ENCODE results near the gene BCL2L13.
"Not testable (repeated sequence)": the region's sequence is repeated elsewhere in the genome, so short reads cannot be mapped to it uniquely, and the experiment has no call there.

BCL2L13 gene

GRCh38 chr22:17637490-17638181 lies 921 bp upstream of the BCL2L13 start:
- FAIRE-seq: no peak

DNA sequence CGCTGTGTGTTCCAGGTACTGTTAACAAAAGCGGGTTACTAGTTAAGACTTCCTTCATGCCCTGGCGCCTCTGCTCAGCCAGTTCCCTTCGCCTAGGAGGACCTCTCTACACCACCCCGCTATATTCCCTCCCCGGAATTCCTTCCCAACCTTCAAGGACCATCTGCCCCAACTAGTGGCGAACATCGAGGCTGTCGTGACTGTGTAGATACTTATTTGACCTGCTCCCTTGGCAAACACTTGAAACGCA lies 450 bp upstream of the BCL2L13 start:
- FAIRE-seq: no peak

DNA sequence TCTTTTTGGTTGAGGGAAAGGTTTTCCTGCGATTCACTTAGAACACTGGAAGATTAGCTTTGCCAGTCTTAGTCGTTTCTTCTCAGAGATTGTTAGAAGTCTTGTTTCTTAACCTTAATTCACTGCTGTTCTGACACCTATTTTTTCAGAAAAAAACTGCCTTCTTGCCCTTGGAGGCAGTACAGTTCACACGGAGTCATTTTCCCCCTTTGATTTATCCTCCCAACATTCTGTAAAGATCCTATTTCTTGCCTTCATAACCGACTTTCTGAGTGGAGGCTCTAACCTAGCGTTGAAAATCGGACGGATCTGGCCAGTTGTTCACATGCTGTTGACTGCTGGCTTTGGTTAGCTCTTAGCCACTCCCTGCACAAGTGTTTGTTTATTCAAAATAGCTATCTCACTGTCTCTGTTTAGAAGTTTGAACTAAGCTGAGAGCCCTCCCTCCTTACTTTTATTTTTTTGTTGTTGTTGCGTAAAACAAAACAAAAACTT lies 737 bp downstream of the BCL2L13 start:
- FAIRE-seq: no peak

- FAIRE-seq: no peak
These were observed 2.7 kb downstream of the BCL2L13 start for GRCh38 chr22:17641269-17641668.

DNA sequence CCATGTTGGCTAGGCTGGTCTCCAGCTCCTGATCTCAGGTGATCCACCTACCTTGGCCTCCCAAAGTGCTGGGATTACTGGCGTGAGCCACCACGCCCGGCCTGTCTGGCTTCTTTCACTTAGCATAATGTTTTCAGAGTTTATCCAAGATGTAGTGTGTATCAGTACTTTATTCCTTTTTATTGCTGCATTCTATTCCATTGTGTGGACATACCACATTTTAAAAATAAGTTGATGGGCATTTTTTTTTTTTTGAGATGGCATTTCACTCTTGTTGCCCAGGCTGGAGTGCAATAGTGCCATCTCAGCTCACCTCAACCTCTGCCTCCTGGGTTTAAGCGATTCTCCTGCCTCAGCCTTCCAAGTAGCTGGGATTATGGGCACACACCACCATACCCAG lies 3.8 kb downstream of the BCL2L13 start:
- FAIRE-seq: not testable (repeated sequence)

DNA sequence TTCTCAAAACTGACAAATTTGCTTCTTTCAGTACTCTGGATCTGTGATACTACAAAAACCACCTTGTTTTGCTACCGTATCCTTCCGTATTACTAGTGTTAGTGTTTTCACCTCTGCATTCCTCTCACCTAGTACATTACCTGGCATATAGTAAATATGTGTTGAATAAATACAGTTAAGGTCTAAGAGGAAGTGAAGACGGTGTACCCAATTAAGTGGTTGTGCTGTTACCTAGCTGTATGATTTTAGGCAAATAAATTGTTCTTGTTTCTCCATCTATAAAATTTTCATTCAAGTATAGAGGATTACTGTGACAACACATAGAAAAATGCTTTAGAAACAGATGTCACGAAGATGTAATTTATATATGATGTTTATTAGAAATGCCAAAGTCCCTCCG lies 8.9 kb downstream of the BCL2L13 start:
- FAIRE-seq: no peak

DNA sequence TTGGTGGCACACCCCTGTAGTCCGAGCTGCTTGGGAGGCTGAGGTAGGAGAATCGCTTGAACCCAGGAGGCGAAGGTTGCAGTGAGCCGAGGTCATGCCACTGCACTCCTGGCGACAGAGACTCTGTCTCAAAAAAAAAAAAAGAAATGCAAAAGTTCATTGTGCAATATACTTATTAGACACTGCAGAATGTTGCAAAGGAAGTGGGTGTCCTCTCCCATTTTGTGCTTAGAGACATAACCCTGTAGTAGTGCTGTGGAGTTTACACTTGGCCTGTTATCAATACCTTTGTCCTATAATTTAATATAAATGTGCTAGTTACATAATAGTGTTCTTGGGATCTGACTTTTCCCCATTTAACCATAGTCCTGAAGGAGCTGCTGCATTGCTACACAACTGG lies 9.4 kb downstream of the BCL2L13 start:
- FAIRE-seq: no peak

DNA sequence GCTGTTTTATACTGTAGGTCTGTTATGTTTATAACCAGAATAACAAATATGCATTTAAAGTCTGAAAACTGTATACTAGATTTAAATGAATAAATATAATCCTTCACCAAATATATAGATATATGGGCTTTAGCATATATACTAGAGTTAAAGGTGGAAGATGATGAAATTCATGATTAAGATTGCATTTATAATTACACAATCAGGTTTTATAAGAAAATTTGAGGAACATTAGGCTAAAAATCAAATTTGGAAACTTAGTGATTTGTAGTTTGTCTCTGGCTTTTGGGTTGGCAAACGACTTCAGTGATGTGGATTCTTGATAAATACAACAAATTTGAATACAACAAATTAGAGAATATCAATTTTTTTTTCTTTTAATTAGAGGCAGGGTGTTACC lies 10.0 kb downstream of the BCL2L13 start:
- no peak for FAIRE-seq

DNA sequence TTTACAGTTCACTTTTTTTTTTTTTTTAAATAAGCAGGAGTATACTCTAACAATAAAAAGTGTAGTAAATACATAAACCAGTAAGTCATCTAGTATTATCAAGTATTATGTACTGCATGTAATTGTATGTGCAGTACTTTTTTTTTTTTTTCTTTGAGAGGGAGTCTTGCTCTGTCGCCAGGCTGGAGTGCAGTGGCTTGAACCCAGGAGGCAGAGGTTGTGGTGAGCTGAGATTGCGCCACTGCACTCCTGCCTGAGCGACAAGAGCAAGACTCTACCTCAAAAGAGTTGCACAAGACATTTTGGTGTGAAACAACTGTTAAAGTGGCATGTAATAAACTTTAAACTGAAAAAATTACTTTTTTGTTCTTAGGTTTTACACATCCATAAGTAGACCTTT lies 16.7 kb downstream of the BCL2L13 start:
- FAIRE-seq: no peak

DNA sequence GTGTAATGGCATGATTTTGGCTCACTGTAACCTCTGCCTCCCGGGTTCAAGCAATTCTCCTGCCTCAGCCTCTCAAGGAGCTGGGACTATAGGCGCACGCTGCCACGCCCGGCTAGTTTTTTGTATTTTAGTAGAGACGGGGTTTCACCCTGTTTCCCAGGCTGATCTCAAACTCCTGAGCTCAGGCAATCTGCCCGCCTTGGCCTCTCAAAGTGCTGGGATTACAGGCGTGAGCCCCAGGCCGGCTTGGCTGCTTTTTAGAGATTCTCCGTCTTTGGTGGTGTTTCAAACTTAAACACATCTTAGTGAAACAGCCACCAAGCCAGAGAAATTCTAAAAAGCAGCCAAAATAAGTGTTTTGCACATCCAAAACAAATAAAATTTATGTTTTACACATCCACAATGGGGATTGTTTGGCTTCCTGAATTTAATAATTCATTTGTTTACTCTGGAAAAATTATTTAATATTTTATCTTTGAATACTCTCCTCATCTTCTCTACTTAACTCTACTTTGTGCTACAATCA lies 18.4 kb downstream of the BCL2L13 start:
- FAIRE-seq: no peak

DNA sequence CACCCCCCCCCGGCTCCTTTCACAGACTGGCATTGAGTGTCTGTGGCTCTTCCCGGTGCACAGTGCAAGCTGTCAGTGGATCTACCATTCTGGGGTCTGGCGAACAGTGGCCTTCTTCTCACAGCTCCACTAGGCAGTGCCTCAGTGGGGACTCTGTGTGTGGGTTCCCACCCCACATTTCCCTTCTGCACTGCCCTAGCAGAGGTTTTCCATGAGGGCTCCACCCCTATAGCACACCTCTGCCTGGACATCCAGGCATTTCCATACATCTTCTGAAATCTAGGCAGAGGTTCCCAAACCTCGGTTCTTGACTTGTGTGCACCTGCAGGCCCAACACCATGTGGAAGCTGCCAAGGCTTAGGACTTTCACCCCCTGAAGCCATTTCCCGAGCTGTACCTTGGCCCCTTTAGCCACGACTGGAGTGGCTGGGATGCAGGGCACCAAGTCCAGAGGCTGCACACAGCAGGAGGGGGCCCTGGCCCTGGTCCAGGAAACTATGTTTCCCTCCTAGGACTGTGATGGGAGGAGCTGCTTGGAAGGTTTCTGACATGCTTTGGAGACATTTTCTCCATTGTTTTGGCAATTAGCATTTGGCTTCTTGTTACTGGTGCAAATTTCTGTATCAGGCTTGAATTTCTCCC lies 26.0 kb downstream of the BCL2L13 start:
- no peak for FAIRE-seq

GRCh38 chr22:17665248-17665647 lies 26.7 kb downstream of the BCL2L13 start:
- FAIRE-seq: no peak

DNA sequence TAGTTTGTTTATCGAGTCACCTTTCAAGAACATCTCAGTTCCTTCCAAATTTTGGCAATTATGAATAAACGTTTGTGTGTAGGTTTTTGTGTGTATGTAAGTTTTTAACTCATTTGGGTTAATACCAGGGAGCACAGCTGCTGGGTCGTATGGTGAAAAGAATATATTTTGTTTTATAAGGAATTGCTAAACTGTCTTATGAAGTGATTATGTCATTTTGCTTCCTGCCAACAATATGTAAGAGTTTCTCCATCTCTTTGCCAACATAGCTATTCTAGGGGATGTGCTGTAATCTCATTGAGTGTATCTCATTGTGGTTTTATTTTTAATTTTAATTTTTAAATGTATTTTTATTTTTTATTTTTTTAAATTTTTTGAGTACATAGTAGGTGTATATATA lies 27.3 kb downstream of the BCL2L13 start:
- no peak for FAIRE-seq

GRCh38 chr22:17671521-17672092 lies 33.0 kb downstream of the BCL2L13 start:
- not testable (repeated sequence) for FAIRE-seq

GRCh38 chr22:17672417-17672991 lies 33.9 kb downstream of the BCL2L13 start:
- no peak for FAIRE-seq

DNA sequence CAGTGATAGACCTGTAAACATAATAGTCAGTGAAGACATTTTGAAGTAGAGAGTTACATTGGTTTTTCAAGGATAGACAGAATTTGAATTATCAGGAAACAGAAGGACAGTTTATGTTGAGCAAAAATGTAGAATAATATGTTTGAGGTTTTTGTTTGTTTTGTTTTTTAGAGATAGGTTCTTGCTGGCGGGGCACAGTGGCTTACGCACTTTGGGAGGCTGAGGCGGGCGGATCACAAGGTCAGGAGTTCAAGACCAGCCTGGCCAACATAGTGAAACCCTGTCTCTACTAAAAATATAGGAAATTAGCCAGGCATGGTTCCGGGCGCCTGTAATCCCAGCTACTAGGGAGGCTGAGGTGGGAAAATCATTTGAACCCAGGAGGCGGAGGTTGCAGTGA lies 35.6 kb downstream of the BCL2L13 start:
- no peak for FAIRE-seq

DNA sequence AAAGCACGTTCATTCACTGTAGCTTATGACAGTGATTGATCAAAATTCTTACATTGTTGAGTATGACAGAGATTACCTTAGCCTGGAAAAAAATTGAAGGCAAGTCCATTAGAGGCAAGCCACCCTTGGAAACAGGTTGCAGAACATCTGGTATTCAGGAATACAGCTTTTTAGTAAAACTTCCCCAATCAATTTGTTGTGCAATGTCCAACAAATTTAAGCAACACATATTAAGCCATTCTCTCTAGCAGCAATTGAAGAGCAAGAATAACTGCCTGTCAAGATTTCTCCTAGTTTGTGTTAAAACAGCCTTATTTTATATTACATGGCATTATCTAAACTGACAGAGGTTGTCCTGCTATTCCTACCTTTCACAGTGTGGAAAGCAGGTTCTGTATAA lies 37.0 kb downstream of the BCL2L13 start:
- no peak for FAIRE-seq

GRCh38 chr22:17678817-17679385 lies 40.3 kb downstream of the BCL2L13 start:
- FAIRE-seq: no peak

DNA sequence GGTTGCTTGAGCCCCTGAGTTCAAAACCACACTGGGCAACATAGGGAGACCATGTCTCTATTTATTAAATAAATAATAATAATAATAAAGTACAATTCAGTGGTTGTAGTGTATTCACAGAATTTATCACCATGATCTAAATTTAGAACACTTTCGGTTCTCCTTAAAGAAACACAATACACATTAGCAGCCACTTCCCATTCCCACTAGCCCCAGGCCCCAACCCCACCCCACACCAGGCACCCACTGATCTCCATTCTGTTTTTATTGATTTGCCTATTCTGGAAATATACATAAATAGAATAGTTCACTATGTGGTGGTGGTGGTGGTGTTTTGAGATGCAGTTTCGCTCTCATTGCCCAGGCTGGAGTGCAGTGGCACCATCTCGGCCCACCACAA lies 45.7 kb downstream of the BCL2L13 start:
- no peak for FAIRE-seq

- no peak for FAIRE-seq
These were observed 54.3 kb downstream of the BCL2L13 start for GRCh38 chr22:17692841-17693240.

DNA sequence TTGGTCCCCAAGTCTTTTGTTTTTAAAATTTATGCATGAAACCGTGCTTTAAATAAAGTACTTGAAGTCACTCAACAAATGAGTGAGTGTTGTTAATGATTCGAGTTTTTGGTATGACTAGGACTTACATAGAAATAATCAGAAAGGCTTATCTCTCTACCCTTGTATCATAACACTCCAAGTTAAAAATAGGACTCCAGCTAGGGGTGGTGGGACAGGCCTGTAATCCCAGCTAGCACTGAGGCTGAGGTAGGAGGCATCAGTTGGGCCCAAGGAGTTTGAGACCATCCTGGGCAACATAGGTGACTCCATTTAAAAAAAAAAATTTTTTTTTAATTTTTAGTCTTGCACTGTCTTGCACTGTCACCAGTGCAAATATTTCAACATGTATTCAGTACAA lies 55.6 kb downstream of the BCL2L13 start:
- no peak for FAIRE-seq

DNA sequence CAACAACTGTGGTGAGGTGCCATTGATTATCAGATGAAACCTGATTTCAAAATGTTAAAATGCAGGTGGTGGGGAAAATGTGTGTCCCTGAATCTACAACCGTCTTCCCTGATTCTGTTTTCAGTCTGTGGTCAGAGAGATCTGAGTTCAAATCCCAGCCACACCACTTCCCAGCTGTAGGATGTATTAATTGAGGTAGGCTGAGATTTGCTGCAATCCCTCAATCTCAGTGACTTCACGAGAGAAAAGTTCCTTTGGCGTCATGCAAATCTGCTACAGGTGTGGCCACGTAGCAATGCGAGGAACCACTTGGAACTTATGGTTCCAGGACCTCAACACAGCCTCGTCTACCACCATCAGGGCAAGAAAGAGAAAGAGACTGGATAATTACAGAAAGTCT lies 56.2 kb downstream of the BCL2L13 start:
- FAIRE-seq: no peak

- FAIRE-seq: no peak
These were observed 57.4 kb downstream of the BCL2L13 start for GRCh38 chr22:17695986-17696385.

DNA sequence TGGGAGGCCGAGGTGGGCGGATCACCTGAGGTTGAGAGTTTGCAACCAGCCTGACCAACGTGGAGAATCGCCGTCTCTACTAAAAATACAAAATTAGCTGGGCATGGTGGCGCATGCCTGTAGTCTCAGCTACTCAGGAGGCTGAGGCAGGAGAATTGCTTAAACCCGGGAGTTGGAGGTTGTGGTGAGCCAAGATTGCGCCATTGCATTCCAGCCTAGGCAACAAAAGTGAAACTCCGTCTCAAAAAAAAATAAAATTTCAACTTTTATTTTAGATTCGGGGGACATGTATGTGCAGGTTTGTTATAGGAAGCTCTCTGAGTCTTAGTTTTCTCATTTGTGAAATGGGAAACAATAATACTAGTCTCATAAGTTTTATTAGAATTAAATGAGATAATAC lies 58.6 kb downstream of the BCL2L13 start:
- FAIRE-seq: not testable (repeated sequence)

Measured in TTC549 (cell line).